Mammary epithelial cell (primary cell): ENCODE data around the gene DDRGK1.

Source experiments
- CTCF ChIP-seq, 2 donors: IDR thresholded peaks in 1 of 2; conservative IDR thresholded peaks in 1 of 2; 2 replicates each; pipeline ENCODE4 v1.5.1; 2011 to 2012; ENCODE audit warnings: inconsistent platforms in 2 of 2, low read length in 2 of 2, mild to moderate bottlenecking in 2 of 2, control low read depth in 1 of 2, low read depth in 1 of 2; ENCODE audit not compliant: insufficient read depth in 1 of 2; ENCODE audit errors: extremely low read depth in 1 of 2
- EZH2 ChIP-seq: IDR thresholded peaks from 2 replicates; pipeline ENCODE4 v1.6.1; 2012; ENCODE audit warnings: low read length, inconsistent platforms, borderline replicate concordance

GRCh38 chr20:3156811-3157619 is 47.5 kb downstream of the DDRGK1 start:
- TF ChIP-seq CTCF (conservative IDR thresholded peaks at IDR 0.05 in 1 of 2, IDR thresholded peaks at IDR 0.05 in 1 of 2; ENCODE audit: extremely low read depth in 1 of 2, insufficient read depth in 1 of 2, low read depth in 1 of 2, low read length in 2 of 2), result no peak
- no peak for TF ChIP-seq EZH2
